Loucy (cell line): ENCODE measurements around the gene GAPDHS.

ENCODE experiments used
- CTCF ChIP-seq: fragments of 200-600 bp; sonication (generic); conservative IDR thresholded peaks from 2 replicates; pipeline ENCODE4 v1.5.1; 2014; ENCODE audit warnings: mild to moderate bottlenecking, antibody characterized with exemption, low read length
- EZH2phosphoT487 ChIP-seq: fragments of 200-600 bp; IDR thresholded peaks from 2 replicates; pipeline ENCODE4 v1.6.1; 2018; ENCODE audit warnings: antibody characterized with exemption, mild to moderate bottlenecking, moderate library complexity, borderline replicate concordance

GRCh38 chr19:35490364-35490763, 42.9 kb upstream of the GAPDHS start, which contains the start of gene KRTDAP:
- no peak for TF ChIP-seq CTCF
- TF ChIP-seq EZH2phosphoT487 = no peak
